ENCODE data around the gene CERK.

The CERK gene

GRCh38 chr22:46707827-46708570 is 30.1 kb downstream of the CERK start:
- TF ChIP-seq CTCF (conservative IDR thresholded peaks at IDR 0.05; ENCODE audit: low read depth, low read length), result no peak
- no peak for DNase-seq (ENCODE audit: low read depth)
- H3K4me3 ChIP-seq (ENCODE audit: low read length), result no peak overlapping the region

GRCh38 chr22:46707305-46707704 is 30.7 kb downstream of the CERK start:
- DNase-seq (ENCODE audit: low read depth), result no peak
- no peak for TF ChIP-seq CTCF (conservative IDR thresholded peaks at IDR 0.05; ENCODE audit: low read depth, low read length)
- no peak overlapping the region for H3K4me3 ChIP-seq (ENCODE audit: low read length)

GRCh38 chr22:46706060-46706459 is 32.0 kb downstream of the CERK start:
- H3K4me3 ChIP-seq (ENCODE audit: low read length), result no peak overlapping the region
- no peak for TF ChIP-seq CTCF (conservative IDR thresholded peaks at IDR 0.05; ENCODE audit: low read depth, low read length)
- DNase-seq (ENCODE audit: low read depth), result no peak

- H3K4me3 ChIP-seq (ENCODE audit: low read length), result no peak overlapping the region
- no peak for TF ChIP-seq CTCF (conservative IDR thresholded peaks at IDR 0.05; ENCODE audit: low read depth, low read length)
- no peak for DNase-seq (ENCODE audit: low read depth)
These were observed 34.1 kb downstream of the CERK start for GRCh38 chr22:46703996-46704370.

- no peak for TF ChIP-seq CTCF (conservative IDR thresholded peaks at IDR 0.05; ENCODE audit: low read depth, low read length)
- DNase-seq (ENCODE audit: low read depth), result no peak
- H3K4me3 ChIP-seq (ENCODE audit: low read length), result no peak overlapping the region
These were observed 34.7 kb downstream of the CERK start for GRCh38 chr22:46703171-46703995.

- no peak overlapping the region for H3K4me3 ChIP-seq (ENCODE audit: low read length)
- no peak for DNase-seq (ENCODE audit: low read depth)
- TF ChIP-seq CTCF (conservative IDR thresholded peaks at IDR 0.05; ENCODE audit: low read depth, low read length), result no peak
These were observed 36.8 kb downstream of the CERK start for GRCh38 chr22:46701262-46701661.

- TF ChIP-seq CTCF (conservative IDR thresholded peaks at IDR 0.05; ENCODE audit: low read depth, low read length), result no peak
- no peak overlapping the region for H3K4me3 ChIP-seq (ENCODE audit: low read length)
- DNase-seq (ENCODE audit: low read depth), result no peak
These were observed 39.0 kb downstream of the CERK start for GRCh38 chr22:46699091-46699490.

Data from retinal pigment epithelial cell (primary cell).